GM23248 (cell line): Measurements from ENCODE around the gene FN1.

Experiments
- EZH2 ChIP-seq: fragments of 200-600 bp; sonication (generic); IDR thresholded peaks from 2 replicates; pipeline ENCODE4 v1.6.1; 2018; ENCODE audit warnings: antibody characterized with exemption, mild to moderate bottlenecking; ENCODE audit not compliant: insufficient read depth, poor library complexity, severe bottlenecking
- EZH2phosphoT487 ChIP-seq: fragments of 200-600 bp; sonication (generic); IDR thresholded peaks from 2 replicates; pipeline ENCODE4 v1.6.1; 2018; ENCODE audit warnings: antibody characterized with exemption, moderate library complexity, mild to moderate bottlenecking, low read depth; ENCODE audit not compliant: insufficient read depth

- TF ChIP-seq EZH2, result no peak
- no peak for TF ChIP-seq EZH2phosphoT487
These were observed 55.2 kb downstream of the FN1 start for GRCh38 chr2:215380699-215381098.
